ENCODE results near the gene WDR82.

- TF ChIP-seq POLR2A (IDR thresholded peaks at IDR 0.05) (no peak), CTCF (IDR thresholded peaks at IDR 0.05) (no peak)
These were observed 17.3 kb upstream of the WDR82 start for GRCh38 chr3:52295671-52296208.

Measured in Peyer's patch (tissue), 4 donors.